Astrocyte (in vitro differentiated cells and primary cell): ENCODE data around the gene CLCA4.

Source experiments
- CTCF ChIP-seq: IDR thresholded peaks from 2 replicates; pipeline ENCODE4 v1.5.1; 2011; ENCODE audit warnings: low read depth, mild to moderate bottlenecking, inconsistent platforms, low read length, moderate library complexity; ENCODE audit not compliant: insufficient read depth
- EZH2 ChIP-seq: IDR thresholded peaks from 2 replicates; pipeline ENCODE4 v1.6.1; 2012; ENCODE audit warnings: mild to moderate bottlenecking, low read length, inconsistent platforms; ENCODE audit not compliant: insufficient read depth

DNA sequence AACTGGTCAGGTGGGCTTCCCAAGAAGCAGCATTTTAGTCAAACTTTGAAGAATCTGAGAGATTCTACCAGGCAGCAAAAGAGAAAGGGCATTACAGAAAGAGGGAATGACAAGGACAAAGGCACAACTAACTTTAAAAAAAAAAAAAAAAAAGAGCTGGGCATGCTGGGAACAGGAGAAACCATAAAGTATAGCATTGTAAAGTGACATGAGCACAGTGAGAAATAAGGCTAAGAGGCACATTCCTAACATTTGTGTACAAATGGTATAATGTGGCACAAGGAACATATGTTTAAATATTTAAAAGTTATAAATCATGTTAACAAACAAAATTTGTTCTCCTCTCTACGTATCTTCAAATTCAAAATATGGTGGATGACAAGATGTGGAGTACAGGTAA lies 69.6 kb downstream of the CLCA4 start:
- TF ChIP-seq EZH2 = no peak
- TF ChIP-seq CTCF = no peak
